Activated T-cell treated with anti-CD3 and anti-CD28 coated beads, Interleukin-2, amount 50 U/mL, for 4 hours (primary cell): ENCODE measurements around the gene RHOBTB3. TPM values are rescaled to one million over a fixed set of nuclear protein-coding genes. Genes with fewer than 3 reads are reported as not detected.
A peak's percentile ranks its signal among the peaks of the same experiment; 100 is the strongest.
"Not testable (repeated sequence)": the region's sequence is repeated elsewhere in the genome, so short reads cannot be mapped to it uniquely, and the experiment has no call there.

Experiments used
- ATAC-seq, 2 donors: fragments of 200-7000 bp; cut with Tn5 transposase; one replicate each; pipeline ENCODE4 v1.10.0; 2021
- DNase-seq: peaks from one replicate; pipeline ENCODE4 v3.0.0-alpha.2; 2020
- H3K27me3 Mint-ChIP-seq: one replicate; pipeline ENCODE4 v1.8.0; 2021; ENCODE audit warnings: low read depth, mixed read lengths
- H3K36me3 Mint-ChIP-seq: one replicate; pipeline ENCODE4 v1.8.0; 2022; ENCODE audit warnings: mixed read lengths; ENCODE audit not compliant: insufficient read depth
- H3K4me1 Mint-ChIP-seq: one replicate; pipeline ENCODE4 v1.8.0; 2021; ENCODE audit warnings: low read depth, mixed read lengths
- H3K4me3 Mint-ChIP-seq: one replicate; pipeline ENCODE4 v1.8.0; 2021; ENCODE audit warnings: mild to moderate bottlenecking, moderate library complexity, mixed read lengths
- H3K9me3 Mint-ChIP-seq: one replicate; pipeline ENCODE4 v1.8.0; 2021; ENCODE audit warnings: mixed read lengths
- total RNA-seq, 3 donors: library from RNA; stranded (reverse); gene quantifications; one replicate each; pipeline ENCODE4 v1.2.1, GENCODE V29; 2021

Gene RHOBTB3
- total RNA-seq, 3 donors from 2014 or later: 2.2 to 5.0 (median 3.9) TPM

GRCh38 chr5:95827892-95828246, 96.7 kb downstream of the RHOBTB3 start:
- Mint-ChIP-seq H3K4me1 (peaks cover 47% of the 10 kb centered on the region), H3K4me3 (no peak overlapping the region), H3K27me3 (no peaks in the 10 kb centered on the region), H3K9me3 (no peaks in the 10 kb centered on the region), H3K36me3 (no peaks in the 10 kb centered on the region)
- ATAC-seq (no peak), DNase-seq (no peak)

GRCh38 chr5:95830226-95830625, 99.1 kb downstream of the RHOBTB3 start:
- DNase-seq (no peak), ATAC-seq (no peak)
- Mint-ChIP-seq H3K4me3 (no peak overlapping the region), H3K4me1 (peaks cover 43% of the 10 kb centered on the region), H3K9me3 (no peaks in the 10 kb centered on the region), H3K36me3 (no peaks in the 10 kb centered on the region), H3K27me3 (no peaks in the 10 kb centered on the region)

- DNase-seq (no peak), ATAC-seq (no peak)
- Mint-ChIP-seq H3K27me3 (no peaks in the 10 kb centered on the region), H3K9me3 (no peaks in the 10 kb centered on the region), H3K4me3 (no peak overlapping the region), H3K4me1 (peaks cover 53% of the 10 kb centered on the region), H3K36me3 (no peaks in the 10 kb centered on the region)
Measured at GRCh38 chr5:95832664-95833063, 101.5 kb downstream of the RHOBTB3 start.

- Mint-ChIP-seq H3K36me3 (no peaks in the 10 kb centered on the region), H3K4me3 (peak overlapping the region; percentile 87), H3K9me3 (no peaks in the 10 kb centered on the region), H3K4me1 (peaks cover 53% of the 10 kb centered on the region), H3K27me3 (no peaks in the 10 kb centered on the region)
- ATAC-seq (no peak), DNase-seq (no peak)
Measured at GRCh38 chr5:95835682-95836385, 104.7 kb downstream of the RHOBTB3 start.

GRCh38 chr5:95836544-95836943, 105.4 kb downstream of the RHOBTB3 start:
- no peaks in the 10 kb centered on the region for H3K27me3 Mint-ChIP-seq
- no peak for ATAC-seq

GRCh38 chr5:95836971-95837370, 105.8 kb downstream of the RHOBTB3 start:
- not testable (repeated sequence) for H3K27me3 Mint-ChIP-seq, DNase-seq, ATAC-seq, H3K9me3 Mint-ChIP-seq, H3K36me3 Mint-ChIP-seq
- Mint-ChIP-seq H3K4me1 (peaks cover 52% of the 10 kb centered on the region), H3K4me3 (peak overlapping the region; percentile 9)

More at GRCh38 chr5:95836544-95836943, 105.4 kb downstream of the RHOBTB3 start:
- H3K36me3 Mint-ChIP-seq: no peaks in the 10 kb centered on the region
- H3K4me1 Mint-ChIP-seq: peaks cover 53% of the 10 kb centered on the region
- H3K9me3 Mint-ChIP-seq: no peaks in the 10 kb centered on the region
- DNase-seq: no peak
- peak overlapping the region; percentile 87 for H3K4me3 Mint-ChIP-seq

GRCh38 chr5:95837492-95837891, 106.4 kb downstream of the RHOBTB3 start:
- no peak overlapping the region for H3K4me3 Mint-ChIP-seq
- no peaks in the 10 kb centered on the region for H3K27me3 Mint-ChIP-seq
- no peaks in the 10 kb centered on the region for H3K9me3 Mint-ChIP-seq
- ATAC-seq (no peak), DNase-seq (no peak)
- no peaks in the 10 kb centered on the region for H3K36me3 Mint-ChIP-seq
- peaks cover 47% of the 10 kb centered on the region for H3K4me1 Mint-ChIP-seq

GRCh38 chr5:95838001-95838520, 106.9 kb downstream of the RHOBTB3 start:
- Mint-ChIP-seq H3K27me3 (no peaks in the 10 kb centered on the region), H3K9me3 (no peaks in the 10 kb centered on the region), H3K36me3 (no peaks in the 10 kb centered on the region), H3K4me3 (no peak overlapping the region), H3K4me1 (peaks cover 47% of the 10 kb centered on the region)
- no peak for DNase-seq
- no peak for ATAC-seq

- Mint-ChIP-seq H3K9me3 (no peaks in the 10 kb centered on the region), H3K4me3 (no peak overlapping the region), H3K27me3 (no peaks in the 10 kb centered on the region), H3K36me3 (no peaks in the 10 kb centered on the region), H3K4me1 (peaks cover 49% of the 10 kb centered on the region)
- ATAC-seq (no peak), DNase-seq (no peak)
Measured at GRCh38 chr5:95838556-95838955, 107.4 kb downstream of the RHOBTB3 start.

GRCh38 chr5:95839658-95840057, 108.5 kb downstream of the RHOBTB3 start:
- ATAC-seq (no peak), DNase-seq (no peak)
- H3K27me3 Mint-ChIP-seq: no peaks in the 10 kb centered on the region
- H3K4me1 Mint-ChIP-seq: peaks cover 38% of the 10 kb centered on the region
- no peaks in the 10 kb centered on the region for H3K36me3 Mint-ChIP-seq
- H3K4me3 Mint-ChIP-seq: no peak overlapping the region
- no peaks in the 10 kb centered on the region for H3K9me3 Mint-ChIP-seq

GRCh38 chr5:95840956-95841705, 110.0 kb downstream of the RHOBTB3 start:
- ATAC-seq (no peak), DNase-seq (no peak)
- peaks cover 27% of the 10 kb centered on the region for H3K4me1 Mint-ChIP-seq
- H3K27me3 Mint-ChIP-seq: no peaks in the 10 kb centered on the region
- no peaks in the 10 kb centered on the region for H3K9me3 Mint-ChIP-seq
- H3K36me3 Mint-ChIP-seq: no peaks in the 10 kb centered on the region
- no peak overlapping the region for H3K4me3 Mint-ChIP-seq

- H3K27me3 Mint-ChIP-seq: no peaks in the 10 kb centered on the region
- no peaks in the 10 kb centered on the region for H3K9me3 Mint-ChIP-seq
- H3K36me3 Mint-ChIP-seq: no peaks in the 10 kb centered on the region
- no peak for DNase-seq
- ATAC-seq: no peak
- peaks cover 18% of the 10 kb centered on the region for H3K4me1 Mint-ChIP-seq
- no peak overlapping the region for H3K4me3 Mint-ChIP-seq
Measured at GRCh38 chr5:95841914-95842812, 111.0 kb downstream of the RHOBTB3 start.

- no peak overlapping the region for H3K4me3 Mint-ChIP-seq
- DNase-seq (peak; percentile 48), ATAC-seq (peak; percentile 87 to 88)
- no peaks in the 10 kb centered on the region for H3K9me3 Mint-ChIP-seq
- H3K36me3 Mint-ChIP-seq: no peaks in the 10 kb centered on the region
- H3K27me3 Mint-ChIP-seq: no peaks in the 10 kb centered on the region
- H3K4me1 Mint-ChIP-seq: peaks cover 11% of the 10 kb centered on the region
Measured at GRCh38 chr5:95842854-95843544, 111.9 kb downstream of the RHOBTB3 start.
